Uterus (tissue), 4 donors: ENCODE results near the gene NEDD4L. TPM values are rescaled to one million over a fixed set of nuclear protein-coding genes. Genes with fewer than 3 reads are reported as not detected.
"Not testable (repeated sequence)": the region's sequence is repeated elsewhere in the genome, so short reads cannot be mapped to it uniquely, and the experiment has no call there.

Experiments used
- DNase-seq, 2 donors: peaks; one replicate each; pipeline ENCODE4 v3.0.0-alpha.2; 2019 to 2020
- H3K27ac ChIP-seq, 2 donors: fragments of 200-600 bp; sonication (generic); 1 replicate in 1 of 2; 2 replicates in 1 of 2; pipeline ENCODE4 v1.5.1; 2016 to 2018
- H3K27me3 ChIP-seq, 2 donors: fragments of 200-600 bp; sonication (generic); one replicate each; pipeline ENCODE4 v1.5.1; 2018 to 2019; ENCODE audit warnings: control low read depth in 1 of 2
- H3K36me3 ChIP-seq, 2 donors: fragments of 200-600 bp; sonication (generic); one replicate each; pipeline ENCODE4 v1.5.1; 2019; ENCODE audit warnings: control low read depth in 1 of 2
- H3K4me1 ChIP-seq, 2 donors: fragments of 200-600 bp; sonication (generic); one replicate each; pipeline ENCODE4 v1.5.1; 2018 to 2019; ENCODE audit warnings: control low read depth in 1 of 2
- H3K4me3 ChIP-seq, 2 donors: fragments of 200-600 bp; sonication (generic); 1 replicate in 1 of 2; 2 replicates in 1 of 2; pipeline ENCODE4 v1.5.1; 2018 to 2019; ENCODE audit warnings: mild to moderate bottlenecking in 1 of 2
- H3K9me3 ChIP-seq, 2 donors: fragments of 200-600 bp; sonication (generic); one replicate each; pipeline ENCODE4 v1.5.1; 2019; ENCODE audit warnings: control low read depth in 1 of 2
- CTCF ChIP-seq, 4 experiments: fragments of 200-600 bp in 2 of 4; fragments of 450-650 bp in 2 of 4; sonication (generic) in 2 of 4; IDR thresholded peaks; one replicate each; pipeline ENCODE4 v1.5.1; 2016 to 2019; ENCODE audit warnings: antibody characterized with exemption in 4 of 4, mild to moderate bottlenecking in 2 of 4, moderate library complexity in 1 of 4
- POLR2A ChIP-seq, 2 donors: fragments of 450-650 bp; IDR thresholded peaks; one replicate each; pipeline ENCODE4 v1.6.1; 2016; ENCODE audit warnings: antibody characterized with exemption in 2 of 2, mild to moderate bottlenecking in 1 of 2, moderate library complexity in 1 of 2
- intact Hi-C: fragments of 100-400 bp; cut with DNase I; formaldehyde crosslinking; loops from one replicate; pipeline ENCODE4 v1.15.1; 2023; ENCODE audit warnings: low total_unique reads
- total RNA-seq, 4 donors: library from RNA; depleted of rRNA in 3 of 4; stranded (reverse); fragments of >200 nt in 3 of 4; gene quantifications; one replicate each; pipeline versions ENCODE4 v1.1.0 to v1.2.4, GENCODE V29; 2014 to 2023
- donor health status: DM: yes; HTN: yes; CAD: no.

The NEDD4L gene
- 10 to 100 TPM in 3 of 4 donors, 1 to 10 TPM in 1; 6.2 to 45.9 (median 32.3) TPM for total RNA-seq

DNA sequence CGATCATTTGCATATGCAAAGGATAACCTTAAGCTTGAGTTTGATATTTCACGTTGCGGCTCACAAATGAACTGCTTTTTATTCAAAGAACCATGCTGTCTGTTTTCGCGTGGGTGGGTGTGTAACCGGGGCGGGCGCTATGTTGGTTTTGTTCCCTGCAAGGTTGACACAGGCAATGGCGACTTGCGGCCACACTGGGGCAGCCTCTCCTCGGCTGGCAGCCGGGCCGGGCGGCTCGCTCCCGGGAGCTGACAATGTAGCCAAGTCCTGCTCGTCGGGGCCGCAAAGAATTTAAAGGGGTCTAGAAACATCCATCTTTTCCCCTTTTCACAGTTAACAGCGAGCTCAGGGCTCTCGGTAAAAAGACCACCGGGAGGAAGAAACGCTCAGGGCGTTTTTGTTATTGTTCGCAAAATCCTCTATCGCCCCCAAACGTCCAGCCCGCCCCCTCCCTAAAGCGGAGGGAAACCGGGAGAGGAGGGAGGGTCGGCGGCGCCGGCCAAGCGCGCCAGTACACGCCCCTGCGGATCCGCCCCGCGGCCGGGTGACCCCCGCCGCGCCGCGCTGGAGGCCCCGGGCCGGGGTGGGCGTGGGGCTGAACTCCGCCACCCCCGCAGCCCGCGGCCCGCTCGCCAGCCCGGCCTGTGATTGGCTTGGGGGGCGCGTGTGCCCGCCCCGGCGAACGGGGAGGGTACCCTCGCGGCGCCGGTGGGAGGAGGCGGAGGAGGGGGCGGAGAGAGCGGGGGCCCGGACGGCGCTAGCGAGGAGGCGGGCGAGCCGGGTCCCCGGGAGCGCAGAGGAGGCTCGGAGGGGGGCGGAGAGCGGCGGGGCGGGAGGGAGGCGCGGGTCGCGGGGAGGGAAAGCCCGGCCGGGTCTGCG lies at the start of gene NEDD4L:
NEDD4L (plus strand) TSS at position 736 of the 879 bp plus-strand sequence. CDS start 435 bp downstream, outside the sequence.
- intact Hi-C loops: no loop called here
- peak within 1 kb of the TSS; percentile 83 to 84 for H3K27ac ChIP-seq
- H3K4me1 ChIP-seq: no peaks in the 10 kb centered on the region
- H3K36me3 ChIP-seq: no peaks in the 10 kb centered on the region
- no peaks in the 10 kb centered on the region for H3K27me3 ChIP-seq
- H3K4me3 ChIP-seq: peak within 1 kb of the TSS; percentile 43 to 76
- peak; percentile 72 to 77 for DNase-seq
- TF ChIP-seq CTCF (IDR thresholded peaks at IDR 0.05): peak; percentile 75 to 91 (median 84)
- TF ChIP-seq POLR2A (IDR thresholded peaks at IDR 0.05): peak in 1 of 2 donors; percentile 20
- H3K9me3 ChIP-seq: no peaks in the 10 kb centered on the region

GRCh38 chr18:57995331-57995730 lies 48.7 kb upstream of the NEDD4L start:
- H3K27ac ChIP-seq: no peak overlapping the region
- H3K4me1 ChIP-seq: no peaks in the 10 kb centered on the region
- H3K27me3 ChIP-seq: no peaks in the 10 kb centered on the region
- DNase-seq: no peak
- H3K36me3 ChIP-seq: no peaks in the 10 kb centered on the region
- TF ChIP-seq POLR2A (IDR thresholded peaks at IDR 0.05) (no peak), CTCF (IDR thresholded peaks at IDR 0.05) (no peak)
- H3K4me3 ChIP-seq: no peak overlapping the region
- H3K9me3 ChIP-seq: no peaks in the 10 kb centered on the region
- intact Hi-C loops: no loop called here

DNA sequence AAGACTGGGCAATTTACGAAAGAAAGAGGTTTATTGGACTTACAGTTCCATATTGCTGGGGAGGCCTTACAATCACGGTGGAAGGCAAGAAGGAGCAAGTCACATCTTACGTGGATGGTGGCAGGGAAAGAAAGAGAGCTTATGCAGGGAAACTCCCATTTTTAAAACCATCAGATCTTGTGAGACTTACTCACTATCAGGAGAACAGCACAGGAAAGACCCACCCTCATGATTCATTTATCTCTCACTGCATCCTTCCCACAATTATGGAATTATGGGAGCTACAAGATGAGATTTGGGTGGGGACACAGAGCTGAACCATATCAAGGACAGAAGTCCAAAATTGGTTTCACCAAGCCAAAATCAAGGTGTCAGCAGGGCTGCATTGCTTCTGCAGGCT lies 47.1 kb upstream of the NEDD4L start:
- DNase-seq, intact Hi-C loops, H3K9me3 ChIP-seq, H3K27me3 ChIP-seq, H3K27ac ChIP-seq, H3K4me1 ChIP-seq, H3K36me3 ChIP-seq, H3K4me3 ChIP-seq: not testable (repeated sequence)

DNA sequence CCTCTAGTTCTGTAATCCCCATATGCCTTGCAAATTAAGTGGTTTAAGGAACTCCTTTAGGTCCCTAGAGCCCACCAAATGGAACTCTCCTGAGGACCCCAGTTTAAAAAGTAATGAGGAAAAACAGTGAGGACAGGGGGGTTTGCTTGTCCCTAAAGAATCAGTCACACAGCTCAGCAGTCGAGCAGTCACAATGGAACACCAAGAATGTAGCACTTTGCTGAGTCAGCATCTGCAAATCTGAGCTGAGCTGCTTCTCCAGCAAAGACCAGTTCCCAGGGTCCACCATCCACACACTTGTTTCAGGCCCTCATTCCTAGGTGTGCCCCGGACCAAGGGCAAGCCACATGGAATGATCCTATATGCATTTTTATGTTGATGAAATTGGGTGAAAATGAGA lies 46.2 kb upstream of the NEDD4L start:
- Histone ChIP-seq H3K4me3 (no peak overlapping the region), H3K36me3 (no peaks in the 10 kb centered on the region), H3K9me3 (no peaks in the 10 kb centered on the region), H3K27ac (no peak overlapping the region), H3K4me1 (no peaks in the 10 kb centered on the region), H3K27me3 (no peaks in the 10 kb centered on the region)
- no peak for DNase-seq
- TF ChIP-seq CTCF (IDR thresholded peaks at IDR 0.05) (no peak), POLR2A (IDR thresholded peaks at IDR 0.05) (no peak)
- intact Hi-C loops: no loop called here

- Histone ChIP-seq H3K27ac (no peak overlapping the region), H3K36me3 (no peaks in the 10 kb centered on the region), H3K4me1 (no peaks in the 10 kb centered on the region), H3K27me3 (no peaks in the 10 kb centered on the region), H3K4me3 (no peak overlapping the region), H3K9me3 (no peaks in the 10 kb centered on the region)
- TF ChIP-seq POLR2A (IDR thresholded peaks at IDR 0.05): no peak
- no peak for TF ChIP-seq CTCF (IDR thresholded peaks at IDR 0.05)
- intact Hi-C loops: no loop called here
- no peak for DNase-seq
Measured at GRCh38 chr18:57998461-57998860, 45.6 kb upstream of the NEDD4L start.
